Heart right ventricle (tissue), 16 donors: Measurements from ENCODE around the gene COA8. TPM values are rescaled to one million over a fixed set of nuclear protein-coding genes. Genes with fewer than 3 reads are reported as not detected.

Source experiments
- ATAC-seq, 8 donors: fragments of 200-7000 bp; cut with Tn5 transposase; one replicate each; pipeline ENCODE4 v1.9.1; 2020; ENCODE audit warnings: mild to moderate bottlenecking in 8 of 8, moderate library complexity in 8 of 8, moderate number of reproducible peaks in 1 of 8
- DNase-seq, 2 donors: peaks; one replicate each; pipeline ENCODE4 v3.0.0-alpha.2; 2020
- H3K27ac ChIP-seq, 10 donors: fragments of 200-600 bp; sonication (generic) in 2 of 10; one replicate each; pipeline versions ENCODE4 v1.5.0 to v1.8.0; 2020 to 2022; ENCODE audit warnings: mild to moderate bottlenecking in 3 of 10
- H3K27me3 ChIP-seq, 7 donors: fragments of 200-600 bp; one replicate each; pipeline ENCODE4 v1.8.0; 2021 to 2022; ENCODE audit warnings: mild to moderate bottlenecking in 2 of 7
- H3K36me3 ChIP-seq, 9 donors: fragments of 200-600 bp; sonication (generic) in 1 of 9; one replicate each; pipeline versions ENCODE4 v1.5.0 to v1.8.0; 2020 to 2022; ENCODE audit warnings: mild to moderate bottlenecking in 2 of 9
- H3K4me1 ChIP-seq, 9 donors: fragments of 200-600 bp; sonication (generic) in 1 of 9; one replicate each; pipeline versions ENCODE4 v1.5.0 to v1.8.0; 2020 to 2022; ENCODE audit warnings: mild to moderate bottlenecking in 4 of 9
- H3K4me3 ChIP-seq, 10 donors: fragments of 200-600 bp; sonication (generic) in 2 of 10; one replicate each; pipeline versions ENCODE4 v1.5.0 to v1.8.0; 2020 to 2022; ENCODE audit warnings: mild to moderate bottlenecking in 7 of 10, moderate library complexity in 2 of 10
- H3K9me3 ChIP-seq, 11 donors: fragments of 200-600 bp in 10 of 11; sonication (generic) in 2 of 11; one replicate each; pipeline versions ENCODE4 v1.5.0 to v1.8.0; 2013 to 2022; ENCODE audit warnings: mild to moderate bottlenecking in 2 of 11, control low read depth in 1 of 11, moderate library complexity in 1 of 11
- CTCF ChIP-seq, 9 donors: fragments of 200-600 bp; sonication (generic) in 2 of 9; IDR thresholded peaks; one replicate each; pipeline versions ENCODE4 v1.5.0 to v1.8.0; 2021 to 2022; ENCODE audit warnings: antibody characterized with exemption in 9 of 9, mild to moderate bottlenecking in 5 of 9, moderate library complexity in 1 of 9
- WGBS, 2 donors: extraction: QIAGEN DNeasy Blood & Tissue Kit; methylation state at CpG; one replicate each; pipeline ENCODE4 v1.1.7; 2013; ENCODE audit warnings: inconsistent platforms in 1 of 2; 5-methylcytosine and 5-hydroxymethylcytosine counted together
- intact Hi-C, 10 donors: fragments of 100-400 bp; cut with DNase I; formaldehyde crosslinking; loops; one replicate each; pipeline versions ENCODE4 v1.11.1 to v1.14.2; 2022
- polyA plus RNA-seq, 2 donors: library from polyadenylated mRNA; stranded (reverse); fragments of 200-250 nt; gene quantifications; one replicate each; pipeline ENCODE4 v1.2.3, GENCODE V29; 2013
- total RNA-seq, 10 donors: library from RNA; stranded (reverse); fragmentation: NEBNext Ultra II Directional in 3 of 10; extraction: Animal tissue kit (Norgen Biotek cat#: 25700) in 3 of 10; gene quantifications; one replicate each; pipeline versions ENCODE4 v1.2.1 to v1.2.4, GENCODE V29; 2021 to 2023
- donor health status: Arrhythmogenic right ventricular cardiomyopathy.
- donor health status: ischemic (EF 13 %, LVEDD 7.1; RV severe dilation, severe dysfunction).
- donor health status: healthy with polysubstance abuse.
- donor health status: DM: no; HTN: yes; CAD: no.
- donor health status: DM: no; HTN: no; CAD: no.
- donor health status: ischemic (EF 25% LVEDD 6.9; RV normal size, moderate dysfunction).
- donor health status: ischemic (EF 25% LVEDD 5.7; RV mildly dilated, moderate dysfunction).
- donor health status: healthy.
- donor health status: DM: yes; HTN: yes; CAD: no.
- donor health status: Ischemic cardiomyopathy.
- donor health status: ischemic (EF 35%, LVEDD 5.7; RV mildly dilated, moderate dysfunction).
- donor health status: nonischemic (EF 11% LVEDD 7.7; RV severe dilation, severe dysfunction).
- donor health status: DM: yes; HTN: yes; CAD: no.
- donor health status: PGD.
- donor health status: ischemic (EF 29% LVEDD 5.4; RV normal size, mild dysfunction).
- donor health status: nonischemic (EF 23%, LVEDD 6.1; RV moderate dilation, normal function).

The COA8 gene
- total and polyA plus RNA-seq, 12 donors = 33.3 to 141 (median 43.8) TPM

GRCh38 chr14:103519837-103520212 lies 42.9 kb upstream of the COA8 start:
- no peak for TF ChIP-seq CTCF (IDR thresholded peaks at IDR 0.05)
- H3K27me3 ChIP-seq = peaks cover 0 to 42% (median 0%) of the 10 kb centered on the region in 7 donors
- WGBS, 2 donors = 64 to 72% methylated on average over 22 of the region's 22 CpGs
- H3K27ac ChIP-seq = peak overlapping the region in 5 of 10 donors; percentile 53 to 82 (median 67)
- H3K36me3 ChIP-seq = no peaks in the 10 kb centered on the region
- ATAC-seq (no peak), DNase-seq (peak in 1 of 2 donors; percentile 32)
- no peak overlapping the region for H3K4me3 ChIP-seq
- intact Hi-C loops = loop anchor here in 7 of 10 donors (2.0 kb wide), 1 partner anchor 27 kb away; no protein-coding TSS in a partner anchor
- no peaks in the 10 kb centered on the region for H3K9me3 ChIP-seq
- H3K4me1 ChIP-seq = peaks cover 37 to 80% (median 54%) of the 10 kb centered on the region in 9 donors

GRCh38 chr14:103520269-103520656 lies 42.5 kb upstream of the COA8 start:
- peak overlapping the region in 9 of 10 donors; percentile 2 to 87 (median 75) for H3K27ac ChIP-seq

GRCh38 chr14:103520657-103521437 lies 41.9 kb upstream of the COA8 start:
- Histone ChIP-seq H3K9me3 (no peaks in the 10 kb centered on the region), H3K27me3 (peaks cover 0 to 42% (median 0%) of the 10 kb centered on the region in 7 donors)

More at GRCh38 chr14:103520269-103520656, 42.5 kb upstream of the COA8 start:
- WGBS, 2 donors = 77 to 85% methylated on average over 10 of the region's 10 CpGs
- Histone ChIP-seq H3K4me1 (peaks cover 37 to 82% (median 54%) of the 10 kb centered on the region in 9 donors), H3K36me3 (no peaks in the 10 kb centered on the region), H3K4me3 (peak overlapping the region in 8 of 10 donors; percentile 48 to 63 (median 60)), H3K9me3 (no peaks in the 10 kb centered on the region), H3K27me3 (peaks cover 0 to 42% (median 0%) of the 10 kb centered on the region in 7 donors)
- peak in 1 of 2 donors; percentile 19 for DNase-seq
- no peak for TF ChIP-seq CTCF (IDR thresholded peaks at IDR 0.05)
- intact Hi-C loops = no loop called here
- ATAC-seq = peak in 1 of 8 donors; percentile 0

More at GRCh38 chr14:103520657-103521437, 41.9 kb upstream of the COA8 start:
- TF ChIP-seq CTCF (IDR thresholded peaks at IDR 0.05) = peak; percentile 17 to 73 (median 61)
- 2 to 6% methylated on average over 57 to 66 of the region's 66 CpGs for WGBS, 2 donors
- peak overlapping the region; percentile 2 to 87 (median 74) for H3K27ac ChIP-seq
- DNase-seq (peak; percentile 81 to 86), ATAC-seq (peak; percentile 28 to 61 (median 54))
- H3K36me3 ChIP-seq = no peaks in the 10 kb centered on the region
- intact Hi-C loops = no loop called here
- peaks cover 37 to 87% (median 55%) of the 10 kb centered on the region in 9 donors for H3K4me1 ChIP-seq
- H3K4me3 ChIP-seq = peak overlapping the region; percentile 48 to 63 (median 60)
